ENCODE data around the gene CACTIN. TPM values are rescaled to one million over a fixed set of nuclear protein-coding genes. Genes with fewer than 3 reads are reported as not detected.
A peak's percentile ranks its signal among the peaks of the same experiment; 100 is the strongest.

Gene CACTIN
- total RNA-seq, 6 experiments from 2014 or later, result 8.4 to 14.9 (median 10.3) TPM

GRCh38 chr19:3618811-3619630 lies 7.6 kb downstream of the CACTIN start:
- H3K36me3 ChIP-seq, result peaks cover 0 to 15% (median 0%) of the 10 kb centered on the region in 4 donors
- no peaks in the 10 kb centered on the region for H3K9me3 ChIP-seq
- no peak overlapping the region for H3K27ac ChIP-seq
- DNase-seq, result peak in 1 of 3 donors; percentile 21
- intact Hi-C loops (cut with DNase I), result loop anchor here in 1 of 2 donors (10.0 kb wide), 1 partner anchor 74 kb away; no protein-coding TSS in a partner anchor
- no peak for TF ChIP-seq POLR2A (IDR thresholded peaks at IDR 0.05)
- TF ChIP-seq, protein P1, sequence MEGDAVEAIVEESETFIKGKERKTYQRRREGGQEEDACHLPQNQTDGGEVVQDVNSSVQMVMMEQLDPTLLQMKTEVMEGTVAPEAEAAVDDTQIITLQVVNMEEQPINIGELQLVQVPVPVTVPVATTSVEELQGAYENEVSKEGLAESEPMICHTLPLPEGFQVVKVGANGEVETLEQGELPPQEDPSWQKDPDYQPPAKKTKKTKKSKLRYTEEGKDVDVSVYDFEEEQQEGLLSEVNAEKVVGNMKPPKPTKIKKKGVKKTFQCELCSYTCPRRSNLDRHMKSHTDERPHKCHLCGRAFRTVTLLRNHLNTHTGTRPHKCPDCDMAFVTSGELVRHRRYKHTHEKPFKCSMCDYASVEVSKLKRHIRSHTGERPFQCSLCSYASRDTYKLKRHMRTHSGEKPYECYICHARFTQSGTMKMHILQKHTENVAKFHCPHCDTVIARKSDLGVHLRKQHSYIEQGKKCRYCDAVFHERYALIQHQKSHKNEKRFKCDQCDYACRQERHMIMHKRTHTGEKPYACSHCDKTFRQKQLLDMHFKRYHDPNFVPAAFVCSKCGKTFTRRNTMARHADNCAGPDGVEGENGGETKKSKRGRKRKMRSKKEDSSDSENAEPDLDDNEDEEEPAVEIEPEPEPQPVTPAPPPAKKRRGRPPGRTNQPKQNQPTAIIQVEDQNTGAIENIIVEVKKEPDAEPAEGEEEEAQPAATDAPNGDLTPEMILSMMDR (IDR thresholded peaks at IDR 0.05), result peak in 1 of 4 donors; percentile 4
- no peak for ATAC-seq
- H3K4me1 ChIP-seq, result no peaks in the 10 kb centered on the region
- no peak overlapping the region for H3K4me3 ChIP-seq
- H3K27me3 ChIP-seq, result no peaks in the 10 kb centered on the region
- WGBS (ENCODE audit: insufficient coverage, low coverage, low lambda C conversion rate, missing lambda C conversion rate), result 71% methylated on average over 13 of the region's 31 CpGs

DNA sequence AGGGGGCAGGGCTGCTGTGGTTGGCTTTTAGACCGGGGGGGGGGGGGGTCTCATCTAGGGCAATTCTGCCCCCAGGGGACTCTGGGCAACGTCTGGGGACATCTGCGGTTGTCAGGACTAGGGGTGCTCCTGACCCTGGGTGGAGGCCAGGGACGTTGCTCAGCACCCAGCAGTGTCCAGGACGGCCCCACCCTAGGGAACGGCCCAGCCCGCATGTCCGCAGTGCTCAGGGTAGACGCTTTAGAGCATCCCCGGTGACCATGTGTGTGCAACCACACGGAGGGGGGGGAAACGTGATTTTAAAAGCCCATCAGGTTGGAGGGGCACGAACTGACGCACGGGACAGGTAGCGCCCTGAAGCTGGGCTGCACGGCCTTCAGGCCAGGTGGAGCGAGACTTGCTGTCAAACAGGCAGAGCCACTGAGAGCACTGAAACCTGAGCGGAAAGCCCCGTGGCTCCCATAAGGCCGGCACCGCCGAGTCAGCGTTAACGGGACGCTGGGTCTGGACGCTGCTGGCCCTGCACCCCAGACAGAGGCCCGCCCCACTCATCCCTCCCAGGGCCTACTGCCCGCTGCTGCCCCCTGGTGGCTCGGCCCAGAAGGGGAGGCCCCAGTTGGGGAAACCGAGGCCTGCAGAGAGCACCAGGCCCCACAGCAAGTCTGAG lies 8.3 kb downstream of the CACTIN start:
- TF ChIP-seq, protein P1 (IDR thresholded peaks at IDR 0.05), result peak; percentile 81 to 91 (median 83)
- TF ChIP-seq POLR2A (IDR thresholded peaks at IDR 0.05), result no peak
- no peak overlapping the region for H3K4me3 ChIP-seq
- H3K36me3 ChIP-seq, result peaks cover 0 to 11% (median 0%) of the 10 kb centered on the region in 4 donors
- H3K4me1 ChIP-seq, result no peaks in the 10 kb centered on the region
- no peaks in the 10 kb centered on the region for H3K27me3 ChIP-seq
- 63% methylated on average over 2 of the region's 31 CpGs for WGBS (ENCODE audit: insufficient coverage, low coverage, low lambda C conversion rate, missing lambda C conversion rate)
- no peak overlapping the region for H3K27ac ChIP-seq
- ATAC-seq (peak; percentile 76 to 92 (median 80)), DNase-seq (peak; percentile 71 to 78 (median 78))
- intact Hi-C loops (cut with DNase I), result loop anchor here in 1 of 2 donors (10.0 kb wide), 1 partner anchor 73 kb away; no protein-coding TSS in a partner anchor
- no peaks in the 10 kb centered on the region for H3K9me3 ChIP-seq

GRCh38 chr19:3617463-3617862 lies 9.1 kb downstream of the CACTIN start:
- 51% methylated on average over 7 of the region's 19 CpGs for WGBS (ENCODE audit: insufficient coverage, low coverage, low lambda C conversion rate, missing lambda C conversion rate)
- Histone ChIP-seq H3K4me1 (no peaks in the 10 kb centered on the region), H3K27ac (no peak overlapping the region), H3K27me3 (no peaks in the 10 kb centered on the region), H3K9me3 (no peaks in the 10 kb centered on the region), H3K4me3 (peak overlapping the region in 1 of 3 donors; percentile 24), H3K36me3 (peaks cover 0 to 11% (median 0%) of the 10 kb centered on the region in 4 donors)
- intact Hi-C loops (cut with DNase I), result loop anchor here in 1 of 2 donors (10.0 kb wide), 1 partner anchor 73 kb away; no protein-coding TSS in a partner anchor
- ATAC-seq (peak; percentile 29 to 49 (median 44)), DNase-seq (peak in 1 of 3 donors; percentile 47)
- no peak for TF ChIP-seq POLR2A (IDR thresholded peaks at IDR 0.05)
- TF ChIP-seq, protein P1 (IDR thresholded peaks at IDR 0.05), result no peak

- DNase-seq, result peak in 1 of 3 donors; percentile 16
- TF ChIP-seq, protein P1 (IDR thresholded peaks at IDR 0.05), result no peak
- TF ChIP-seq POLR2A (IDR thresholded peaks at IDR 0.05), result no peak
- Histone ChIP-seq H3K4me1 (no peaks in the 10 kb centered on the region), H3K4me3 (no peak overlapping the region), H3K9me3 (no peaks in the 10 kb centered on the region), H3K27me3 (no peaks in the 10 kb centered on the region), H3K36me3 (peaks cover 0 to 19% (median 5%) of the 10 kb centered on the region in 4 donors), H3K27ac (no peak overlapping the region)
- intact Hi-C loops (cut with DNase I), result loop anchor here in 1 of 2 donors (10.0 kb wide), 1 partner anchor 71 kb away; no protein-coding TSS in a partner anchor
- no peak for ATAC-seq
- WGBS (ENCODE audit: insufficient coverage, low coverage, low lambda C conversion rate, missing lambda C conversion rate), result 87% methylated on average over 5 of the region's 26 CpGs
Measured at GRCh38 chr19:3615524-3616135, 11.0 kb downstream of the CACTIN start.

All from right lobe of liver (tissue), 6 donors.